Measurements from ENCODE around the gene LARGE1. TPM values are rescaled to one million over a fixed set of nuclear protein-coding genes. Genes with fewer than 3 reads are reported as not detected.

Gene LARGE1
- total RNA-seq, 1 experiment from 2014 or later: 1.5 TPM

DNA sequence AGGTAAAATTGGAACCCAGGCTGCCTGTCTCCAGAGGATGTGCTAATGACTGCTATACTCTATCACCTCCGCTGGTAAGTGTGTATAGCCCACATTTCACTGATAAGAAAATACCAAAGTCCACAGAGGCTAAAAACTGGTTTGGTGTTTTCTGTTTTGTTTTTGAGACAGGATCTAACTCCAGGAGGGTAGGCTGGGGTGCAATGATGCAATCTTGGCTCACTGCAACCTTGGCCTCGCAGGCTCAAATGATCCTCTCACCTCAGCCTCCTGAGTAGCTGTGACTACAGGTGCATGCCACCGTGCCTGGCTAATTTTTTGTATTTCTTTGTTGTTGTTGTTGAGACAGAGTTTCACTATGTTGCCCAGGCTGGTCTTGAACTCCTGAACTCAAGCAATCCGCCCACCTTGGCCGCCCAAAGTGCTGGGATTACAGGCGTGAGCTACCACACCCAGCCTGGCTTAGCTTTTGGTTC, 409.8 kb downstream of the LARGE1 start:
- H2AFZ ChIP-seq (ENCODE audit: low read depth, low read length, poor library complexity, severe bottlenecking): no peak overlapping the region
- POLR2A ChIA-PET: no interaction called here
- no peak overlapping the region for H3K4me3 ChIP-seq (replicated peaks in 1 of 2; ENCODE audit: low read depth in 1 of 2, low read length in 2 of 2)
- H3K9me2 ChIP-seq (ENCODE audit: insufficient read depth): no peaks in the 10 kb centered on the region
- intact Hi-C loops (cut with micrococcal nuclease): no loop called here
- no peak for DNase-seq (ENCODE audit: low read depth, low spot score)
- no peak overlapping the region for H3K4me2 ChIP-seq (ENCODE audit: low read length)
- RAD21 ChIA-PET (ENCODE audit: low non-redundant PET in 1 of 2, low total read pairs in 2 of 2, uncharacterized antibody in 2 of 2, unreplicated experiment in 2 of 2): no interaction called here
- CTCF ChIA-PET: no interaction called here
- no peaks in the 10 kb centered on the region for H3K4me1 ChIP-seq (ENCODE audit: control insufficient read depth in 1 of 2, insufficient read depth in 2 of 2, low read length in 2 of 2)
- H3K9me3 ChIP-seq (ENCODE audit: control insufficient read depth in 1 of 2, insufficient read depth in 1 of 2, low read depth in 1 of 2, low read length in 2 of 2): peaks cover 6 to 15% of the 10 kb centered on the region in 2 experiments; a peak in 2 of 4 replicates
- no peak for ATAC-seq
- BruUV-seq (replicated peaks): no TSS peak
- no peak for TF ChIP-seq SP1 (IDR thresholded peaks at IDR 0.05; ENCODE audit: low read depth)
- TF ChIP-seq, protein P1, sequence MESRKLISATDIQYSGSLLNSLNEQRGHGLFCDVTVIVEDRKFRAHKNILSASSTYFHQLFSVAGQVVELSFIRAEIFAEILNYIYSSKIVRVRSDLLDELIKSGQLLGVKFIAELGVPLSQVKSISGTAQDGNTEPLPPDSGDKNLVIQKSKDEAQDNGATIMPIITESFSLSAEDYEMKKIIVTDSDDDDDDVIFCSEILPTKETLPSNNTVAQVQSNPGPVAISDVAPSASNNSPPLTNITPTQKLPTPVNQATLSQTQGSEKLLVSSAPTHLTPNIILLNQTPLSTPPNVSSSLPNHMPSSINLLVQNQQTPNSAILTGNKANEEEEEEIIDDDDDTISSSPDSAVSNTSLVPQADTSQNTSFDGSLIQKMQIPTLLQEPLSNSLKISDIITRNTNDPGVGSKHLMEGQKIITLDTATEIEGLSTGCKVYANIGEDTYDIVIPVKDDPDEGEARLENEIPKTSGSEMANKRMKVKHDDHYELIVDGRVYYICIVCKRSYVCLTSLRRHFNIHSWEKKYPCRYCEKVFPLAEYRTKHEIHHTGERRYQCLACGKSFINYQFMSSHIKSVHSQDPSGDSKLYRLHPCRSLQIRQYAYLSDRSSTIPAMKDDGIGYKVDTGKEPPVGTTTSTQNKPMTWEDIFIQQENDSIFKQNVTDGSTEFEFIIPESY (IDR thresholded peaks at IDR 0.05; ENCODE audit: extremely low read depth, insufficient replicate concordance, low read length): no peak
- TF ChIP-seq YY1 (IDR thresholded peaks at IDR 0.05; ENCODE audit: extremely low read depth, insufficient replicate concordance, low read depth, low read length): no peak
- TF ChIP-seq REST (IDR thresholded peaks at IDR 0.05; ENCODE audit: low read depth): no peak
- no peak for TF ChIP-seq EGR1 (IDR thresholded peaks at IDR 0.05; ENCODE audit: low read depth)
- no peak for TF ChIP-seq TCF7L2 (IDR thresholded peaks at IDR 0.05; ENCODE audit: borderline replicate concordance, extremely low read depth, insufficient read depth, insufficient read length)
- no peak for TF ChIP-seq SRF (IDR thresholded peaks at IDR 0.05; ENCODE audit: low read depth)
- TF ChIP-seq JUND (IDR thresholded peaks at IDR 0.05): no peak
- TF ChIP-seq, protein P2, sequence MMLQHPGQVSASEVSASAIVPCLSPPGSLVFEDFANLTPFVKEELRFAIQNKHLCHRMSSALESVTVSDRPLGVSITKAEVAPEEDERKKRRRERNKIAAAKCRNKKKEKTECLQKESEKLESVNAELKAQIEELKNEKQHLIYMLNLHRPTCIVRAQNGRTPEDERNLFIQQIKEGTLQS (IDR thresholded peaks at IDR 0.05): no peak
- TF ChIP-seq ELF1 (IDR thresholded peaks at IDR 0.05; ENCODE audit: borderline replicate concordance, low read depth): no peak
- TF ChIP-seq SIN3A (IDR thresholded peaks at IDR 0.05; ENCODE audit: low read depth): no peak
- TF ChIP-seq, protein P3, sequence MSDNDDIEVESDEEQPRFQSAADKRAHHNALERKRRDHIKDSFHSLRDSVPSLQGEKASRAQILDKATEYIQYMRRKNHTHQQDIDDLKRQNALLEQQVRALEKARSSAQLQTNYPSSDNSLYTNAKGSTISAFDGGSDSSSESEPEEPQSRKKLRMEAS (IDR thresholded peaks at IDR 0.05): no peak
- TF ChIP-seq ZFX (IDR thresholded peaks at IDR 0.05): no peak
- TF ChIP-seq EZH2 (IDR thresholded peaks at IDR 0.05): no peak
- no peak for TF ChIP-seq CEBPB (IDR thresholded peaks at IDR 0.05; ENCODE audit: low read depth)
- no peak overlapping the region for H3K27ac ChIP-seq (ENCODE audit: low read depth, low read length)
- no peaks in the 10 kb centered on the region for H3K27me3 ChIP-seq (ENCODE audit: insufficient read depth, low read length)
- H4K20me1 ChIP-seq (ENCODE audit: insufficient read depth): no peaks in the 10 kb centered on the region
- no peak overlapping the region for H3K9ac ChIP-seq (ENCODE audit: low read length)
- no peaks in the 10 kb centered on the region for H3K79me2 ChIP-seq (ENCODE audit: insufficient read depth, low read length)
- H3K36me3 ChIP-seq (ENCODE audit: control insufficient read depth in 1 of 2, insufficient read depth in 2 of 2, low read length in 2 of 2): no peaks in the 10 kb centered on the region
